RPMI8226 (cell line): Measurements from ENCODE around the gene ANKRD6.
A peak's percentile ranks its signal among the peaks of the same experiment; 100 is the strongest.
"Not testable (repeated sequence)": the region's sequence is repeated elsewhere in the genome, so short reads cannot be mapped to it uniquely, and the experiment has no call there.

Source experiments
- DNase-seq: peaks from one replicate; pipeline ENCODE4 v3.0.0-alpha.2; 2015

Gene ANKRD6

GRCh38 chr6:89610149-89610642 lies 177.2 kb downstream of the ANKRD6 start:
- peak; percentile 65 for DNase-seq

GRCh38 chr6:89611666-89612065 lies 178.7 kb downstream of the ANKRD6 start:
- peak; percentile 9 for DNase-seq

DNA sequence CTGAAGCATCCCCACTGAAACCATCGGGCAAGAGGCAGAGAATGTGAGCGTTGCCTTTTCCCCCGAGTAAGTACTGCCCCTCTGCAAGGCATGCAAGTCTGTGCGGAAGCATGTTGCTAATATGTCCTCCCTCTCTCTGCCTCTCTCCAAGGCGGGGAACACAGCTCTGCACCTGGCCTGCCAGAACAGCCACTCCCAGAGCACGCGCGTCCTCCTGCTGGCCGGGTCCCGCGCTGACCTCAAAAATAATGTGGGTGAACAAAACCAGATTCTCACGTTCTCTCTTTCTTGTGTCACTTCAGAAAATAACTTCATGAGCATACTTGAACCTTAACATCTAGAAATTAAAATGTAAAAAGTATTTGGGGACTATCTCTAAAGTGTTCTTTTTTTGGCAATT lies 179.2 kb downstream of the ANKRD6 start:
- peak; percentile 8 for DNase-seq

DNA sequence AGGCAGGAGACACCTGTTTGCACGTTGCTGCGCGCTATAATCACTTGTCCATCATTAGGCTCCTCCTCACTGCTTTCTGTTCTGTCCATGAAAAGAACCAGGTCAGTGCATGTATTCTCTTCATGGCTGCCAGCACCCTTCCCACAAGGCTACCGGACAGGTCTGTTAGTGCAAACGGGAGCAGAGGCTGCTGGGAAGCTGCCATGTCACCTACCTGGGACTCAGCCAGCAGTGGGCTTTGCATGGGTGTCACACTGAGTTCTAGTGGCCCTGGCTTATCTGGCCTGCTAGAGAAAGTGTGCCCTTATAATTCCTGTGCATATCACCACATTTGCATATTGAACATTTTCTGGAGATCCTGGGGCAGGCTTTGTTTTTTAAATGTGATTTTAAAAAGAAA lies 180.8 kb downstream of the ANKRD6 start:
- no peak for DNase-seq

- DNase-seq: no peak
Measured at GRCh38 chr6:89615882-89616281, 182.9 kb downstream of the ANKRD6 start.

- no peak for DNase-seq
Measured at GRCh38 chr6:89616531-89616930, 183.6 kb downstream of the ANKRD6 start.

- DNase-seq: no peak
Measured at GRCh38 chr6:89618026-89618425, 185.1 kb downstream of the ANKRD6 start.

DNA sequence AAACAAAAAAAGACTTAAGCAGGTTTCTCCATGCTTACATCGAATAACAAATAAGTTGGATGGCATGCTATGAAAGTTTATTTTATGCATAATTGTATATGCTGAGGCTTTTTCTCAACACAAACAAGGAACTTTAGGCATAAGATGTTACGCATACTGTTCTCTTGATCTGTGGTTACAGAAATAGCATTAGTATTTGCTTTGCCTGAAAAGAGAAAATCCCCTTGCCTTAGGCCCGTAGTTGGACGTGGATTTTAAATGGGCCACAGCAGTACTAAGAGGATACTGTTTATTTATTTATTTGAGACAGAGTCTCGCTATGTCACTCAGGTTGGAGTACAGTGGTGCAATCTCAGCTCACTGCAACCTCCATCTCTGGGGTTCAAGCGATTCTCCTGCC lies 186.6 kb downstream of the ANKRD6 start:
- no peak for DNase-seq

DNA sequence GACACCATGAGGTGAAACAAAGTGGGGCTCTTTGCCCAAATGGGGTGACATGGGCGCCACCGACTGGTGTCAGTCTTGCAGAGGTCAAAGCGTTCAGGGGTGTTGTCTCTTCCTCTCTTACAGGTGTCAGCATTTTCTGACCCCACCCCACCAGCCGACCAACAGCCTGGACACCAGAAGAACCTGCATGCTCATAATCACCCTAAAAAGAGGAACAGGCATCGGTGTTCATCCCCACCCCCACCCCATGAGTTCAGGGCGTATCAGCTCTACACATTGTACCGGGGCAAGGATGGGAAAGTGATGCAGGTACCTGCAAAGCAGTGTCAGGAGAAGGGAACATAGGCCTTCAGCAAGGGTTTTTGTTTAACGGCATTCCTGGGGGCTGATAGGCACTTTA lies 190.8 kb downstream of the ANKRD6 start:
- no peak for DNase-seq

DNA sequence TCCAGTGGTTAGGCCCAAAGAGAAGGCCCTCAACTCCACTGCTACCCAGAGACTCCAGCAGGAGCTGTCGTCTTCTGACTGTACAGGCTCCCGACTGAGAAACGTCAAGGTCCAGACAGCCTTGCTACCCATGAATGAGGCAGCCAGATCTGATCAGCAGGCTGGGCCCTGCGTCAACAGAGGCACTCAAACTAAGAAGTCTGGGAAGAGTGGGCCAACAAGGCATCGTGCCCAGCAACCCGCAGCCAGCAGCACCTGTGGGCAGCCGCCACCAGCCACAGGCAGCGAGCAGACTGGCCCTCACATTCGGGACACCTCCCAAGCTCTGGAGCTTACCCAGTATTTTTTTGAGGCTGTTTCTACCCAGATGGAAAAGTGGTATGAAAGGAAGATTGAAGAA lies 197.5 kb downstream of the ANKRD6 start:
- DNase-seq: no peak

DNA sequence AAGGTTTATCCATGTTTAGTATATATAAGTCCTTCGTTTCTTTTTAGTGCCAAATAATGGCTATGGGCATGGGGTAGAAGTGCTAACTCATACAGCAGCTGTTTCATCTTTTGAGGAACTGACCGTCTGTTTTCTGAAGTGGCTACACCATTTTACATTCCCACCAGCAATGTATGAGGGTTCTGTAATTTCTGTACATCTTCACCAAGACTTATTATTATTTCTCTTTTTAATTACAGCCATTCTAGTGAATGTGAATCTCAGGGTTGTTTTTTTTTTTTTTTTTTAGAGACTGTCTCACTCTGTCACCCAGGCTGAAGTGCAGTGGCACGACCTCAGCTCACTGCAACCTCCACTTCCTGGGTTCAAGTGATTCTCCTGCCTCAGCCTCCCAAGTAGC lies 203.5 kb downstream of the ANKRD6 start:
- not testable (repeated sequence) for DNase-seq

DNA sequence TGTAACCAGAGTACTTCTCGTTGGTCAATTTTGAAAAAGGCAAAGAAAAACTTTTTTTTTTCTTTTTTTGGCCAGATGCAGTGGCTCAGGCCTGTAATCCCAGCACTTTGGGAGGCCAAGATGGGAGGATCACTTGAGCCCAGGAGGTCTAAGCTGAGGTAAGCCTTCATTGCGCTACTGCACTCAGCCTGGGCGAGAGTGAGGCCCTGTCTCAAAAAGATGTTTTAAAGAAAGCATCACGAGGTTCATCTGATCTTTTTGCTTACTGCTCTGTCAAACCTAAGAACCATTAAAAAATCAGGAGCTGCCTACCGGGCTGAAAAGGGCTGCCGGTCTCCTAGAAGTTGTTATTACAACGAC lies 205.0 kb downstream of the ANKRD6 start:
- no peak for DNase-seq

DNA sequence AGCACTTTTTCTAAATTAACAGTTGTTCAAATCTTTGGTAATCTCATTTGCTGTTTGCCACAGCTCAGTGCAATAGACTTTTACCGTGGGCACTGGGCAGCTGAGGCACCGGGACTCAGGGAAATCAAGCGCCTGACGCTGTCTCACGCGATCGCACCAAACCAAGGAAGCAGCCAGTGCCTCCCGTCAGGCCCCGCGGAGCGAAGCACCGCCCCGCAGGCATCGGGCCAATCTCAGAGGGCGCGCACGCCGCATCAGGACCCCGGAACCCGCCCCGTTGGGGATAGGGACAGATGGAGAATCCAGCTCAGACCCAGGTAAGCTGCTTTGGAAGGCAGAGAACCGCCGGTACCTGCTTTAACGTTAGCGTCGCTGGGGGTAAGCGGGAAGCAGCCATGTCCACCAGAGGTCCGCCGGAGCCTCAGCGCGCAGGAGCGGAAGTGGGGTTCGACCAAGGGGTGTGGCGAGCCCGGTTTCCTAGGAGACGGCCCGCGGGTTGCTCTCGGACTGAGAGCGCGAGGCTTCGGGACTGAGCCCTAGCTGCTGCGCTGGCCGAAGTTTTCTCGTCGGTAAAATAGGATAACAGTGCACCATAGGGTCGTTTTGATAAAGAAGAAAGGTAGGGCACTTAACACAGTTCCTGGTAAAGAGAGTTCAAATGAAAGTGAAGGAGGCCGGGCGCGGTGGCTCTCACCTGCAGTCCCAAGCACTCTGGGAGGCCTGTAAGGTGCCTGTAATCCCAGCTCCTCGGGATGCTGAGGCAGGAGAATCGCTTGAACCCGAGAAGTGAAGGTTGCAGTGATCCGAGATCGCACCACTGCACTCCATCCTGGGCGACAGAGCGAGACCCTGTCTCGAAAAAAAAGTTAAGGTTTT lies 205.6 kb downstream of the ANKRD6 start, which contains the start of gene LYRM2:
LYRM2 (minus strand) TSS at position 428 of the 876 bp plus-strand sequence; CDS start at position 397, 31 bp downstream.
- DNase-seq: peak; percentile 93

GRCh38 chr6:89640804-89641203 lies 207.9 kb downstream of the ANKRD6 start:
- DNase-seq: no peak

DNA sequence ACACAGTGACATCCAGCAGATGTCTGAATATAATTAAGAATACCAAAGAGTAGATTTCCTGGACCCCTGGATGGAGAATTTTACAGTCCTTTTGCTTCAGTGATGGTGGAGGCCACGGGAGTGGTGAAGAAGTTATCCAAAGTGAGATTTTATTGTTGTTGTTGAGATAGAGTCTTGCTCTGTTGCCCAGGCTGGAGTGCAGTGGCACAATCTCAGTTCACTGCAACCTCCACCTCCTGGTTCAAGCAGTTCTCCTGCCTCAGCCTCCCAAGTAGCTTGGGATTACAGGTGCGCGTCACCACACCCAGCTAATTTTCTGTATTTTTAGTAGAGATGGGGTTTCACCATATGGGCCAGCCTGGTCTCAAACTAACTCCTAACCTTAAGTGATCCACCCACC lies 208.6 kb downstream of the ANKRD6 start:
- DNase-seq: not testable (repeated sequence)

DNA sequence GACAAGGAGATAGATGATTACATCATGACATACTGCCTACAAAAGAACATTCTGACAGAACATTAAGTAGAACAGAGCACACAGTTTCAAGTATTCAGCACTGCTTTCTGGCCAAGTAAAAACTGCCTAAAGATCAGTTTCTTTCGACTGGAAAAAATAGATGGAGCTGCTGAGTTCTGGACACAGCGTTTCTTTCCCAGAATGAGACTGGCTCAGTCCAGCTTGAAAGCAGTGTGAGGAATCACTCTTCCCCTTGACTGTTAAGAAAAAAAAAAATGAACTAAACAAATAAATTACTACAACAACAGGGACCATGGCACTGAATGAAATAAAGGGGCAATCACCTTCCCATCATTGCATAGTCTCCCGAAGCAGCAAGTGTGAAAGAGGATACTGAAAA lies 210.0 kb downstream of the ANKRD6 start:
- no peak for DNase-seq

- no peak for DNase-seq
Measured at GRCh38 chr6:89643406-89643805, 210.5 kb downstream of the ANKRD6 start.

GRCh38 chr6:89644864-89645263 lies 211.9 kb downstream of the ANKRD6 start:
- no peak for DNase-seq

DNA sequence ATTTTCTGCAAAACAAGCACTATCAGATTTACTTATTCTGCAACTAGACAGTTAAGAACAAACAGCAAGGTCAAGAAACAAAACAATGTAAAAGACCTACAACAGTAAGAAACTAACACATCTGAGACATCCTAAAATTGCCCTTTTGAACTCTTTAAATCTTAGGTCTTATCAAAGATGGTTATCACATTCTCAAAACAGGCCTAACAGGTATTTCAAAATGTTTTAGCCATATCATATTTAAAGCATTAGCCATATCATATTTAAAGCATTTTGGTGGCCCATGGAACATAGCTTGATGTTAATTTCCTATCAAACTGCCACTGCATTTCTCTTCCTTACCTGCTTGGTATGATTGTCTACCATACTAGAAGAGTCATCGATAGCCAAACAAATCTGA lies 216.7 kb downstream of the ANKRD6 start:
- DNase-seq: no peak

DNA sequence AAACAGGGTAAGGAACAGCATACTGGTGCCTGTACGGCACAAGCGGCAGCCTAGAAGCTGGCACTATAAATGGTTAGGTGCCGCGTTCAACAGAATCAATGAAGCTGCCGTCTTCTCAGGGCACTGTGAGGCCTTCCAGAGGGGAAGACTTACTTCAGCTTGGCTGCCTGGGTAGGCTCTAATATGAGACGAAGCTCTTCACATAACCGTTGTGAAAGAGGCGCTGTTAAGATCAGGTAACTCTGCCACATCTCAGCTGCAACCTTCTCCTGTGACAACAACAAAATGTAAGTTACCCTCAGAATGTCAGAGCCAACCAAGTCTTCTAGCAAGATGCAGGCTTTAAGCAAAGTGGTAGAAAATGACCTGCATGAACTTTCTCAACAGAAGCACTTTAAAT lies 217.6 kb downstream of the ANKRD6 start:
- DNase-seq: no peak

- no peak for DNase-seq
Measured at GRCh38 chr6:89655122-89655521, 222.2 kb downstream of the ANKRD6 start.

GRCh38 chr6:89657445-89658158 lies 224.7 kb downstream of the ANKRD6 start:
- no peak for DNase-seq

DNA sequence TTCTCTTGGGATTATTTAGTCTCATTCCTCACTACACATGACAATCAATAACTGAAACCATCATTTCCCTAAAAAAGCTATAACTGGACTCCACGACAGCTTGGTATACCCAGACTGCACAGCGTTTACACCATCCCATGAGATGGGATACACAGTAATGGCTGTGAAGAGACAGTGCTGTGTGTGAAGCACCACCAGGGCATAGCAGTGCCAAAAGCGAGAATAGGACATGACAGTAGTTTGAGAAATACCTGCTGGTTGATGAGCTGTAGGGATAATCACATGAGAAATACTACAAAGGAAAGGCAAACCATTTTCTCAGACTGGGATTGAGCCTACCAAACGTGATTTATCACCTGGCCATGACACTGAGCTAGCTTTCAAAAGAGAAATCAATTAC lies 228.0 kb downstream of the ANKRD6 start:
- no peak for DNase-seq

GRCh38 chr6:89661559-89661958 lies 228.6 kb downstream of the ANKRD6 start:
- no peak for DNase-seq
